Posterior vena cava (tissue), 2 donors: Measurements from ENCODE around the gene DNASE2B. TPM values are rescaled to one million over a fixed set of nuclear protein-coding genes. Genes with fewer than 3 reads are reported as not detected.

Experiments used
- DNase-seq: peaks from one replicate; pipeline ENCODE4 v3.0.0-alpha.2; 2020; ENCODE audit warnings: low spot score
- intact Hi-C, 2 donors: fragments of 100-400 bp; cut with DNase I; formaldehyde crosslinking; loops; one replicate each; pipeline versions ENCODE4 v1.14.1 to v1.14.2; 2022 to 2023
- total RNA-seq, 2 donors: library from RNA; stranded (reverse); fragmentation: NEBNext Ultra II Directional; extraction: Animal tissue kit (Norgen Biotek cat#: 25700); gene quantifications; one replicate each; pipeline ENCODE4 v1.2.1, GENCODE V29; 2021
- donor health status: DM: yes; HTN: yes; CAD: no.
- donor health status: DM: yes; HTN: yes; CAD: no.

Gene DNASE2B
- total RNA-seq, 2 donors from 2014 or later: not detected

DNA sequence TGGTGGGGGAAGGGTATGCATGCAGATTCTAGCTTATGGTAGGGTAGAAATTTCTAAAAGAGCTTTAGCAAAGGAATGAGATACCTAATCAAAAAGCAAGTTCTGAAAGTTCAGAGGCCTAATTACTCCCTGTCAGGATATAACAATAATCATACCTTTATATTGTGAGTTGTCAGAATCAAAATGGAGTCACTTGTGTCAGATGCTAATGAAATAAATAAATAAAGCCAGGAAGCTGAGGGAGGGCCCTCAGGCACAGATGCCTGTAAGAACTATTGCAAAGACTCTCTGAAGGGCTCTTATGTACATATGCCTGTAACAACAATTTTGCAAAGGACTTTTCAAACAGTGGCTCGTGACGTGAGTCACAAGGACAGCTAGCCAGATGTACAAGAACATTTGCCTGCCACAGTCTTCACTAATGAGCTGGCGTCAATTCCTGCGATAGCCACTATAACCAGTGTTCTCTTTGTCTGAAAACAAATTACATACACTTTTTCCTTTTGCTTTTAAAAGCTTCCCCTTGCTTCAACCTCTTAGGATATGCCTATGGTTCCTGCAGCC lies 27.4 kb upstream of the DNASE2B start:
- intact Hi-C loops: no loop called here
- no peak for DNase-seq

DNA sequence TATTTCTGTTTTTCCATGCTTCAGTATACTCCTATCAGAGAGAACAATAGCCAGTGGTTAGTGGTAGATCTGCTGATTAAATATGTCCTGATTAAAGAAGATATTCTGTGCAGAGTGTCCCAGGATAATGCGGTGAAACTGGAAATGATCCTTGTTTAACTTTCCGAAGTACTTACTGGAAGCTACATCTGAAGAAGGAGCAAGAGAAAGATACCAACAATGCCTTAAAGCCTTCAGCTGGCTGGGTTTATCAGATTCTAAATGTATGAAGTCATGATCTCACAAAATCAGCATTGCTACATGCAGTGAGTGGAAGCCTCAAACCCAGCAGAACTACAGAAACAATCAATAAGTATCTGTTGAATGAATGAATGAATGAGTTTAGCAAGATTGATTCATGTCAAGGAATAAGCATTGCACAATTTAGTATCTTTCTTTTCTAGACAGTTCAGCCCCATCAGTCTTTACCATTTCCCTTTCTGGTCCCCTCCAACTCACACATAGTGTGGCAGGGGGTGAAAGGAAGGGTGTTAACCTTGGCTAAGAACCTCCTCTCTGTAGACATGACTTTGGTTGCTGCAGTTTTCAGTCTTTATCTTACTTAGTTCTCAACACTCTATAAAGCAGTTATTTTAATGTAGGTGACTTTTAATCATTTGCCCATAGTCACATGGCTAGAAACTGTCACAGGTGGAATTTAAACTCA lies 24.7 kb upstream of the DNASE2B start:
- intact Hi-C loops: no loop called here
- no peak for DNase-seq

DNA sequence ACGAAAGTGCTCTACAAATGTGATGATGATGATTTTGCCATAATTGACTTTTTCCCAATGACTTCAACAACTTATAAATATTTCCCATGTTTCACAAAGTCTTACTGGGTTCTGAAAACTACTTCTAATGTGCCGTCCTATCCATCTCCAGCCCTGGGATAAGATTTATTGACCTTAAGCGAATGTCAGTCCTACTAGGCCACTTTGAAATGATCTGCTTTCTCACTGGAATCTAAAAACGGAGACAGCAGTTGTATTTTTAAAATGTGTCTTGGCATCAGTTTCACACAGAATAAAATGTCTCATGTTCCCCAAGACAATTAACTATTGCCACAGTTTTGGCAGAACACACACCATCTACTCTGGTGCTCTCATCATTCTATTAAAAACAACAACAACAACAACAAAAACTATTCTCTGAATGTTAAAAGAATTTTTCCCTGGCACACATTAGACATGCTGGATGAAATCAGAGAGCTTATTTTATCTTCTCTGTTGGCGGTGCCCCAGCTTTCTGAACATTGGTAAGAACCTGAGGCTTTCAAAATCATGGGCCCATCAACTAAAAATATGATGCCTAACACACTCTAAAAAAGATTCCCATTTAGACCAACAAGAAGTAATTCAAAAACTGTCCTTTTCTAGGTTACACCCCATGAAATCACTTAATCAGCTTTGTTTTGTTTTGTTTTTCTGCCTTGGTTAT lies 23.1 kb upstream of the DNASE2B start:
- DNase-seq: no peak
- intact Hi-C loops: no loop called here

DNA sequence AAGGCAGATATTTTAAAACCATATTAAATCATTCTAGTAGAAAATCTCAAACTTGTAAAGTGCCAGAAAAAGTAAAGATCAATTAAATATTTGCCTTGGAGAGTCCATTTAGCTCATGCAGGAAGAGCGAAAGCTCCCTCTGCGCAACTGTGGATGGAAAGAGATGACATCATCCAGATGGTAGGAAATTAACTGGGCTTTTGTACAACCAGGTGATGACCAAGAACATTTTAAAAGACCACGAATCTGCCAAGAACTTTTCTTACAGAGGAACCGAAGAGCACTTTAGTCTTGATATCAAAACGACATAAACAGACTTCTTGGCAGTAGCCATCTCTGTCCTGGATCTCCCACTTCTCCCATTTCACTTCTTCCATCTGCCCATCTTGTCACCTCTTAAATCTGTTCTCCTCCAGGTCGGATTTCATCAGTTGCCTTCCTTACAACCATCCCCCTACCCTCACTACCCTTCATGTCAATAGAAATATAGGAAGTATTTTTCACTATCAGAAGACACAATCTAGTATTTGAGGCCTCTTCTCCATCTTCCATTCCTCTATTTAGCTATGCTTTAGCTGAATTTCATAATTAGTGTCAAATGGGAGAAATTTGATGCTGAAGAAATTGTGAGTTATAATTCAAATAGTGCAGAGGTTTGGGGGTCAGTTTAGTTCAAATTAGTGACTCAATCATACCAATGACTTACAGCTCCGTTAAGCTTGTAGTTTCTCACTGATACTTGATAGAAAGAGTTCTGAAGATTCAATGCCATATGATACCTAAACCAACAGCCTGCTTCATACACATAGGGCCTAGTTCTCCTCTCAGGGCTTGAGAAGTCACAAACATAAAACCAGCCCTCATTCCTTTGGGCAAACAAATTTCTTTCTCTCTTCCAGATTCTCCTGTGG lies 22.0 kb upstream of the DNASE2B start:
- intact Hi-C loops: no loop called here
- DNase-seq: no peak

DNA sequence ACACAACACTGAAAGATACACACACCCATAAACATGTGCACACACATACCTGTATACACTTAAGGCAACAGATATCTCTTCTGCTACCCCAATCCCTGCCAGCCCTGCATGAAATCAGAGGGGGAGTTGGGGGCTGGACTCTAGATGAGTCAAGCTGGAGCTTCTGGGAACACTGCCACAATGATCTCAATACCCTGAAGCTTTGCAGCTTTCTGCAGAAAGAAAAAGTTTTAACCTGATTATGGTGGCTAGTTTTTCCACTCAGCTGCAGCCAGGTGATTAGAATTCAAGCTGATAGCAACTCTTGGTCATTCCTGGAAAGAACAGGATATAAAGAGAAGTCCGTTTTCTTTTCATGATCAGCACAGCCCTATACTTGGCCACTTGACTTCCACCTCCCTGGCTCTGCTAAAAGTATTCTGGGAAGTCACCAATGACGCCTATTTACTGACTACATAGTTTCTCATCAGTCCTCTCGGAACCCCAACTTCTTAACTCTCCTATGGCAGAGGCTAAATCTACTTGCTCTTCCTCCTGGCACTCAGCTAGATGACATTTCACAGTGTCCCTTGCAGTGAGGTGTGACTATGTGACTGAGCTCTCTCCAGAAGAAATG lies 20.7 kb upstream of the DNASE2B start:
- DNase-seq: no peak
- intact Hi-C loops: no loop called here

DNA sequence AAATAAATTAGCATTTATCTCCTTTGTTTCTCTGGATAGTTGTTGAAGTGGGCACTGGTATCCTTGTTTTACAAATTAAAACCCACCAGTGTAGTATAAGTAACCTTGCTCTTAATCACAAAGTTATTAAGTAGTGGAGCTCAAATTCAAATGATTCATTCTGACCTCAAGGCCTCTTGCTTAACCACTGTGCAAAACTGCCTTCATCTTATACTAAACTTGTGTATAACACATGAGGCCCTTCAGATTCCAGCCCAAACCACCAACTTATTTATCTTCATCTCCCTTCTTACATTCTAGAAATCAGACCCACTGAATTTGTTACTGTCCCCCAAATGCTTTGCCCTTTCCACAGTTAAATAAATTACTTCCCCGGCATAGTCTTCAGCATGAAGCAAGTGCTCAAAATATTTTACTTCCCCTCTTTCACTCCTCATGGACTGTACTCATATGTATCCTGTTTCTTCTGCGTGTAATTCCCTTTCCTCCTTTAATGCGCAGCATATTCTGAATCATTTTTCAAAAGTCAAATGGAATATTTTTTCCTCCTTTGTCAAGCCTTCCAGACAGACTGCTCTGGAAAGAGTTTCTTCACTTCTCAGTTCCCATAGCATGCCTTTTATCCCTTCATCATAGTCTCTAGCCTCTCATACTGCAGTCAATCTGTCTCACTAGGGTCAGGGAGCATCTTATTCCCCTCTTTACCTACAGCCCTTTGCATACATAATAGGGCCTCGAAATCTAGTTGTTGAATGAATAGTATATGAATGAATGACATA lies 19.0 kb upstream of the DNASE2B start:
- intact Hi-C loops: no loop called here
- no peak for DNase-seq

DNA sequence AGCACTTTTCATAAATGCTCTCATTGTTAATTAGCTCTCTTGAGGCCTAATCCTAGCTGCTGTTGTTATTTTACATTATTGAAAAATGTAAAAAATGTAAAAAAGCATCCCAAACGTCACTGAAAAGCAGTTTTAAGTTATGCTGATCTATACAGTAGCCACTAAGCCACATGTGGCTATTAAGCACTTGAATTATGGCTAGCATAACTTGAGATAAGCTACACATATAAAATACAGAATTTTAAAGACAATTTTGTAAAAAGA lies 18.4 kb upstream of the DNASE2B start:
- DNase-seq: no peak
- intact Hi-C loops: no loop called here

DNA sequence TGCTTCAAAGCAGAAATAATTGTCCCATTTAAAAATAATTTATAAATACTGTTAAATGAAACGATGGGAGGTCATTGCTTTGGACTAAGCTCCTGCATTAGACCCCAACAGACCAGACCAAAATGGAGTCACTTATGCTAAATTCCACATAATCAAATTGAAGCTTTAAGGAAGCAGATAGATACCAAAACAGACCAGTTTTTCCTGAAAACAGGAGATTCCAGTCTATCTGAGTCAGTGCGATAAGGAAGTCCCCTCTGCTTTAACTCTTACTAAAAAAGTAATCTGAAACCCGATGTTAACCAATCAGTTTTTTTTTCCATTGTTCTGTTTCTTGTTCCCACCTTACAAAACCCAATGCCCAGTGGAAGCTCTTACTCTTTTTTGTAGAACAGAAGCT lies 16.2 kb upstream of the DNASE2B start:
- no peak for DNase-seq
- intact Hi-C loops: no loop called here

DNA sequence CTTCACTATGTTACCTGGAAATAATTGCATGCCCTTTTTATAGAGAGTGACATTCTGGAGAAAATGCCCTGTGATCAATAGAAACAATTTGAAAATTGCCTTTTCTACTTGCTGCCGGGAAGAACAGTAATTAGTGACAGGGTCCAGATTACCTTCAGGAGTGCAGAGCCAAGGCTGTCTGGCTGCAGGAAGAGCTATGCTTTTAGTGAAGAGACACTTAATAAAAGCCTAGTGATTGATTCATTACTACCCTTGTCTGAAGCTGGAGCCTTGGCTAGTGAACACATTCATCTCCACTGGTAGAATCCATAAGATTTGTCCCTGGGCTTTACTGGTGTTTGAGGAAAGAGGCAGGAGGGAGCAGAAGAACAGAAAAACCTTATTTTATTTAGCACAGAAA lies 12.9 kb upstream of the DNASE2B start:
- intact Hi-C loops: no loop called here
- DNase-seq: no peak

DNA sequence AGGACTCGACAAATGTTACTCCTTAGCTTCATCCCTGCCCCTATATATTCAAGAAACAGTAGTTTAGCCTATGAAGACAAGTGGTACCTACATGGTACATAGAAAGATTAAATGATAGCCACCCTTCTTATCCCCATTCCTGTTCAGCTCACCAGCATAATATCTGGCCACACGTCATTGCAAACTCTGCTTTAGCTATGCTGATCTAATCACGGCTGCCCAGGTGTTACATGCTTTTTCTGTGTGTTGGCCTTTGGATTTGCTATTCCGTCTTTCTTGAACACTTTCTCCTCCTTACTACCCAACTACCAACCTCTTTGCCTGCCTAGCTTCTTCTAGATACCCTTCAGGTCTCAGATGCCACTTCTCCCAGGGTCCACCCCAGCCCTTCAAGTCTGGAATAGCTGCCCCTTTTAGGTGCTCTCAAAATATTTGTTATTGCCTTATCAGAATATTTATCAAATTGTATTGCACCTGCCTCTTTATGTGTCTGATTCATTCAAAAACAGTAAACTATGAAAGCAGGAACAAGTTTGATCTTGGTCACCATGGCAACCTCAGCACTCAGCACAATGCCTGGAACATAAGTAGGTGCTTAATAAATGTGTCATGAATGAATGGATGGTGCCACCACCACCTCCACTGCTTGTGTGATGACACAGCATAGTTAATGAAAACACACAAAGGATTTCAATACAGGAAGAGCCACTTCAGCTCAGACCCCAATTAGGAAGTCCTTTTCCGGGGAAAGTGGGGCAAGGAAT lies 11.4 kb upstream of the DNASE2B start:
- intact Hi-C loops: no loop called here
- DNase-seq: no peak

DNA sequence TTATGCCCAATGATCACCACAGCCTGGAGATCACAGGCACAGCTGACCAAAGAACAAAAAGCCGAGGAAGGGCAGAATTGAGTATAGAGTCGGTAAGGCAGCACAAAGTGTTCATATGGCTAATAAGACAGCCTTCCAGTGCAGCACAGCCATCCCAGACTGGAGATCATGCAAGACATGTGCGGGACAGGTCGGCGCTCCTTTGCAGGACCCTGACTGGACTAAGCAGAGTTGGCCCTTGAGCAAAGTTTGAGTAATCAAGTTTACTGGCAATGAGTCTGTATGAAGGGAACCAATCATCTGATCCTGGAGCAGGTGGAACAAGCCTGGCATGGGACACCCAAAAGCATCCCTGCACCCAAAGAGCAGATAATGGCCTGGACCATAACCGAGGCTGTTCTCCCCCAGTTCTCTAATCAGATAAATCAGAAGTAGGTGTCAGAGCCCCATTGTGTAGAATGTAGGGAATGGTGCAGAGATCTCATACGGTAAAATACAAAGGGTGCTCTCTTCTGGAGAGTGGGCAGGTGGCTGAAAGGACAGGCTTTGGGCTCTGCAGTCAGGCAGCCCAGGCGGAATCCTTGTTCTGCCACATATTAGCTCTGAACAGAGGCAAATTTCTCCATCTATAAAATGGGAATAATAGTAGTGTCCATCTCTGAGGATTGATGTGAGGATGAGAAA lies 10.7 kb upstream of the DNASE2B start:
- intact Hi-C loops: no loop called here
- no peak for DNase-seq

DNA sequence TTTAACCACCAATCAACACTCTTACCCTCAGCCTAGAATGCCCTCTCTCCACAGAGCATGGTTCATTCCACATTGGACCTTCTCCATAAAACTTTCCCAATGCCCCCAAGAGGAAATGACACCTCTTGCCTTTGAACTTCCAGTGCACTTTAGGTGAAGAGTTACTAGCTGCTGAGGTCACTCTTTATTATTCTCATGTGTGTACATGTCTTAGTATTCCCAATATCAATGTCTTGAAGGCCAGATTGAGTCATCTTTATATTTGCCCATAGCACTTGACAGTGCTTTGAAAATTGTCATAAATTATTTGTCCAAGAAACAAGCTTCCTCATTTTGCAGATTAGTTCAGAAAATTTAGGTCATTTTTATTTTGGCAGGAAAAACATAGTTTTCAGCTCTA lies 8.1 kb upstream of the DNASE2B start:
- DNase-seq: no peak
- intact Hi-C loops: no loop called here

DNA sequence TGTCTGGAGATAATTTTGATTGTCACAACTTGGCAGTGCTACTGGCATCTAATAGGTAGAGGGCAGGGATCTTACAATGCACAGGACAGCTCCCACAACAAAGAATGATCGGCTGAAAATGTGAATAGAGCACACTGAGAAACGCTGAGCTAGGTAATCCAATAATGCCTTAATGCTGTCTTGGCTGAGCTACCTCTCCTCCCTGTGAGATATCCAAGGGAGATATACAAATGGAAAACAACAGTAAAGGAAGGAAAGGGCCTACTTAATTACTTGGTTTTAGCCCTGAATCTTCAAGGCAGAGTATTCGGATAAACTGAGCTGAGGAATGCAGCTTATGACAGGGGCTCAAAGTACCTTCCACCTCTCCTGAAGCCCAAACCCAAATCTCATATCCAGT lies 2.9 kb downstream of the DNASE2B start:
- no peak for DNase-seq
- intact Hi-C loops: no loop called here

DNA sequence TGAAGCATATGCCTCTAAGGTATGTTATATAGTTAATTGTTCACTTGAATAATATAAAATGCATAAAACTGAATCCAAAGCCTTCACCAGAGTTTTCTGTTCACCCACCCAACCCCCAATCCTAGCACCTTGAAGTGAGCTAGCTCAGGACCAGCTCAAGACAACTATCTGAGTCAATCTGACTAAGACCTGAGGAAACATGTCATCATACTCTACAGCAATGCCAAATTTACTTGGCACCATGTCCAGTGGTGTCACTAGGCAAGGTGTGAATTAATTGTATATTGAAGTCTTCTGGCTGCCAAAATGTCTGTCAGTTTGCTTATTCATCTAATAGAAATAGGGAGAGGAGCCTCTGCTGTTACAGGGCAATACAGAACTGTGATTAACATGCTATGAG lies 3.8 kb downstream of the DNASE2B start:
- intact Hi-C loops: no loop called here
- no peak for DNase-seq

DNA sequence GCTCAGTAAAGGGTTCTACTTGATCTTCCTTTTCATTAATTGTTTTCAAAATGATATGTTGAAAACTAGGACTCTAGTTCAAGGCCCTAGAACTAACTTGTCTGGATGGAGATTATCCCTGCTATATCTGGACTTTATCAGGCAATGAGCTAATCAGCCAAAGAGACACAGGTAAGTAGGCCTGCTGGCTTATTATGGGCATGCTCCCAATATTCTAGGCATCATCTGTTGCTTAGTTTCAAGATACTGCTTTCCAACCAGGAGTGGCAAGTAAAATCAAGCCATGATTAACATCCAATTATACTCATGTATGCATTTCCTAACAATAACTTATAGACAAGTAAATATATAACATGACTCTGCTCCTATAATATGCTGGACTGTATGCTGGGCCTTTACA lies 4.2 kb downstream of the DNASE2B start:
- DNase-seq: no peak
- intact Hi-C loops: no loop called here

DNA sequence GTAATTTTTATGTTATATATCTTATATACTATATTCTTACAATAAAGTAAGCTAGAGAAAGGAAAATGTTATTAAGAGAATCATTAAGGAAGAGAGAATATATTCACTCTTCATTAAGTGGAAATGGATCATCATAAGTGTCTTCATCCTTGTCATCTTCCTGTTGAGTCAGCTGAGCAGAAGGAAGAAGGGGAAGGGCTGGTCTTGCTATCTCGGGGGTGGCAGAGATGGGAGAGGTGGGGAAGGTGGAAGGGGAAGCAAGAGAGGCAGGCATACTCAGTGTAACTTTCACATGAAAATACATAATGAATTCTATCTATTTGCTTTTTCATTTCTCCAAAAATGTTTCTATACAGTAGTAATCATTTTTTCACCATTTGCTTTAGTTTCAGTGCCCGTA lies 5.1 kb downstream of the DNASE2B start:
- no peak for DNase-seq
- intact Hi-C loops: no loop called here

DNA sequence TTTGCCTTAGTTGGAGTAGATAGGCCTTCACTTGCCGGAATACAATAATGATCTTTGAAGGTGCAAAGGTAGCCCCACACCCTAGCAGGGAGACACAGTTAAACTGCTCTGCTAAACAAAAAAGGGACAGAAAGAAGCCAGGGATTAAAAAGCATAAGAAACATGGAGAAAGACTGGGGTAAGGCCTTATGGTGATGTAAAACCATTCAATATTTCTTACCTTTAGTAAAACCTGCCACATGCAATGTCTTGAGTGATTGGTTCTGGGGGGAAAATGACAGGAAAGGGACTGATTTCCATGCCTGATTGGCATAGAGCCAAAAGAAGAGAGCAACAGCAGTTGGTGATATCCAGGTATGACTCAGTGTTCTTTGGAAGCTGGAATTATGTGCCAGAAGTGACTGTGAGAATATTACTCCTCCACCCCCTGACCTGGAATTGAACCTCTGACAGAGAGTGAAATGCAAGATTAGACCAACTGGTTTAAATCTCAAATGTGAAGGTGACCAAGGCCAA lies 8.1 kb downstream of the DNASE2B start:
- no peak for DNase-seq
- intact Hi-C loops: no loop called here

DNA sequence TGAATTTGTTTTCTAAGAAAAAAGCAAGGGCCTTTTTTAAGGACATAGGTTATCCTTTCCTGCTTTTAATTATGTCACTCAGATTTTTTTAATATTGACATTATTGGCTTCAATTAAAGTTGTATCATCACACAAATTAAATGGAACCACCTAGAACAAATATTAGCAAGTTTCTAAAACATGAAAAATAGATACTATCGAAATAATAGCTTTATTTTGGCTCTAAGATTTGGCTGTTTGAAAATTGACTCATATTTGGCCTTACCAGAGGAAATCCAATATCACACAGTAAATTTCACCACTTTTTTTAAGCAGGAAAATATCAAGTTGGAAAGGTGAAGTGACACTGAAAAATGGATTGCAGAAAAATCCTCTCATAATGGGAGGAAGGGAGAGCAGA lies 9.2 kb downstream of the DNASE2B start:
- intact Hi-C loops: no loop called here
- no peak for DNase-seq
